Ureter (tissue), 1 donor: Measurements from ENCODE around the gene CCDC14. TPM values are rescaled to one million over a fixed set of nuclear protein-coding genes. Genes with fewer than 3 reads are reported as not detected.
"Not testable (repeated sequence)": the region's sequence is repeated elsewhere in the genome, so short reads cannot be mapped to it uniquely, and the experiment has no call there.

Source experiments
- DNase-seq: peaks from one replicate; pipeline ENCODE4 v3.0.0-alpha.2; 2020; ENCODE audit warnings: low spot score
- total RNA-seq: library from RNA; stranded (reverse); gene quantifications from one replicate; pipeline ENCODE4 v1.2.4, GENCODE V29; 2023
- donor health status: DM: yes; HTN: yes; CAD: no.

CCDC14 gene
- total RNA-seq, 1 donor from 2014 or later = 52.0 TPM

DNA sequence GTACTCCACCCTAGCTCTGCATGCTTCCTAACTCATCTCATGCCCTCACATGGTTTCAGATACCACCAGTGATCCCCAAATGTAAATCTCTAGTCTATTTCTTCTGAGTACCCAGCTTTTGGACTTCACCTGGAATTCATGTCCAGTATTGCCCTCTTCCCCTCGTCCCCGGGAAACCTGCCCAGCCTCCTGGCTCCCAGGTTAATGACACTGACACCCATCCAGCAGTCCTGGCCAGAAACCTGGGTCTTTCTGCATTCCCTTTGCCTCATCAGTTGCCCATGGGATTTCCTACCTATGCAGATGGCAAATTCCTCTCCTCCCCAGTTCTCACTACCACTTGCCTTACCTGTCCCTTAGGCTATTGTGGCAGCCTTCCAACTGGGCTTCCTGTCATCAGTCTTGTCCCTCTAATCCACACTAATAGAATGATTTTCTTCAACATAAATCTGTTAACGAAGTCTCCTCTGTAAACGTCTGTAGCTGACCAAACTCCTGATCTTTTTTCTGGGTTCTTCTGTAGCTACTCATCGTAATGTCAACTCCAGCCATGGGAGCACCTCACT is 61.6 kb downstream of the CCDC14 start:
- DNase-seq = no peak

- DNase-seq = no peak
Observed at GRCh38 chr3:123893012-123893411, 68.0 kb downstream of the CCDC14 start.

DNA sequence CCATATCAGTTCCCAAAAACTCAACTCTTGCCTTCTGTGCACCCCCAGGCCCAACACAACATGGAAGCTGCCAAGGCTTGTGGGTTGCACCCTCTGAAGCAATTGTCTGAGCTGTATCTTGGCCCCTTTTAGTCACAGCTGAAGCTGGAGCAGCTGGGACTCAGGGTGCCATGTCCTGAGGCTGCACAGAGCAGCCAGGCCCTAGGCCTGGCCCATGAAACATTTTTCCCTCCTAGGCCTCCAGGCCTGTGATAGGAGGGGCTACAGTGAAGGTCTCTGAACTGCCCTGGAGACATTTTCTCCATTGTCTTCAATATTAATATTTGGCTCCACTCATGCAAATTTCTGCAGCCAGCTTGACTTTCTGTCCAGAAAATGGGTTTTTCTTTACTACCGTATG is 68.8 kb downstream of the CCDC14 start:
- no peak for DNase-seq

GRCh38 chr3:123890991-123891390 is 70.0 kb downstream of the CCDC14 start:
- DNase-seq = not testable (repeated sequence)

- not testable (repeated sequence) for DNase-seq
Observed at GRCh38 chr3:123890162-123890561, 70.9 kb downstream of the CCDC14 start.

DNA sequence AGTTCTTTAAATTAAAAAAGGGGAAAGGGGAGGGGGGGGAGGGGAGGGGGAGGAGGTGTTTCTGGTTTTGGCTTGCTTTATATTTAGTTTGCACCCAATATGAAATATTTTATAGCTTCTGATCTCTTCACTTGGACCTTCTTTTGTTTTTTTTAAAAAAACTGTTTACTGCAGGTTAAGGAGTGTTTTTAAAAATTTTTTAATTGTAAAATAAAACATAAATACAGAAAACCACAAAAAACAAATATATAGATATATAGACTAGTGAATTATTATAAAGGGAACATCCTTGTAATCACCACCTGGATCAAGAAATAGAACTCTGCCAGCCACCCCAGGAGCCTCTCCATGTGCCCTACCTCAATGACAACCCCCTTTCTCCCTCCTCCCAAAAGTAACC is 76.0 kb downstream of the CCDC14 start:
- DNase-seq = no peak

- DNase-seq = peak; percentile 56
Observed at GRCh38 chr3:123884203-123884831, 76.7 kb downstream of the CCDC14 start, which contains the start of gene MYLK. TSS of gene MYLK (minus strand) at chr3:123884332. CDS start at chr3:123793841, 90,491 bp downstream.

DNA sequence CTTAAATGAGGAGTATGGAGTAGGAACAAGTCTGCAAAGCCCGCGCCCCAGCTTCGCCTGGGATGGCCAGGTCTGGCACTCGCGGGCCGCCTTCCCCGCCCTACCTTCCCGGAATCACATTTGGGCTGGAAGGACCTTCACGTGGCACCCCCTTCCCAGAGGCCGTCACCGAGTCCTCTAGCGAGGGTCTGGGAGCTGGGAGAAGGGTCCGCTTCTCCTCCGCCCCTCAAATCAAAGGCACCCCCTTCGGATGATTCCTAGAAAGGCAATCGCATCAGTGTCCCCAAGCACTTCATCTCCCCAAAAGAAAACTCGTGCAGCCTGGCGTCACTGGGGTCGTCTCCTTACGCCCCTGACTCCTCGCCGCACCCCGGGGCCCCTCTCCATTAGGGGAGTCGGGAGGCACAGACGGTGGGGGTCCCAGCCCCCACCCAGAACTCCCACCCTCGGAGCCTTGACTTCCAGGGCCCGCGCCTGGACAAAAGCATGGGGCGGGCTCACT is 77.3 kb downstream of the CCDC14 start:
- DNase-seq = no peak

DNA sequence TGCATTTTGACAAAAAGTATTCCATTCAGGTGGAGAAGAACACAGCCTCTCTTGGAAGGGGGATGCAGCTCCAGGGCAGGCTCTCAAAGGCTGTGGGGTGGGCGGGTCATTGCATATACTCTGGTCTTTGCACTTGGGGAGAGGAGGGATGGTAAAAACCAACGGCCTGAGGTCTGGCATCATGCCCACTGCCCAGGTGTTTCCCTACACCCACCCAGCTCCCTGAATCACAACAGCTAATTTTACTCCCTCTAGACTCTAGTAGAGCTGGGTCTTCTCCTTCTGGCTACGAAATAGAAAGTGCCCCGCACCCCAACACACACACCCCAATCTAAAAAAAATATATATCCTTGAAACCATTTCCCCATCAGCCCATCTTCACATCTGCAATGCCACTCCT is 77.9 kb downstream of the CCDC14 start:
- no peak for DNase-seq

DNA sequence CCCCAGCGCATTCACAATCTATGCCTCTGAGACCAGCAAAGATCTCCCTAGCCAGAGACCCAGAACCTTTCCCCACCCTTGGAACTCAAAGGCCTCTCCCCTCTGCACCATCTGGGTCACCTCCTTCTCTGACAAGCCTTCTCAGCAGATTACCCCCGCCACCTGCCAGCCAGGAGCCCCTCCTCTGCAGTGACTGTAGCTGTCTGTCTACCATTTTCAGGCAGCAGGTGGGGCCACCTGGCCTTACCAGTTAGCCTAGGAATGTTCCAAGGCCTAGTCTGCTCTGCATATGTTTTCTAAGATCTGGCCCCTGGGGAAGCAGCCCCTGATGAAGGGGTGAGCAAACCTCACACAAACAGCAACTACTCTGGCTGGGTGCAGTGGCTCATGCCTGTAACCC is 79.3 kb downstream of the CCDC14 start:
- no peak for DNase-seq

GRCh38 chr3:123880998-123881561 is 79.9 kb downstream of the CCDC14 start:
- DNase-seq = no peak

DNA sequence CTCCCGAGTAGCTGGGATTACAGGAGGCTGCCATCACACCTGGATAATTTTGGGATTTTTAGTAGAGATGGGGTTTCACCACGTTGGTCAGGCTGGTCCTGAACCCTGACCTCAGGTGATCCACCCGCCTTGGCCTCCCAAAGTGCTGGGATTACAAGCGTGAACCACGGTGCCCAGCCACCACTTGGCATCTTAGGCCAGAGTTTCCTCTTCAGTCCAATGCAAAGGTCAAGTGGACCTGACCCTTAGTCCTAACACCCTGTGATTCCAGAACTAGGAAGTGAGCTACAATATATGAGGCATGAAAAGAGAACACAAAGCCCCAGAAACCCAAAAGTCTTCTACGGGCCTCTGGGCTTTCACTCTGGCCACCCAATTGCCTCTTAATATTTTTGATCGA is 82.2 kb downstream of the CCDC14 start:
- DNase-seq = no peak

- DNase-seq = no peak
Observed at GRCh38 chr3:123877965-123878364, 83.1 kb downstream of the CCDC14 start.

- DNase-seq = no peak
Observed at GRCh38 chr3:123877466-123877865, 83.6 kb downstream of the CCDC14 start.

DNA sequence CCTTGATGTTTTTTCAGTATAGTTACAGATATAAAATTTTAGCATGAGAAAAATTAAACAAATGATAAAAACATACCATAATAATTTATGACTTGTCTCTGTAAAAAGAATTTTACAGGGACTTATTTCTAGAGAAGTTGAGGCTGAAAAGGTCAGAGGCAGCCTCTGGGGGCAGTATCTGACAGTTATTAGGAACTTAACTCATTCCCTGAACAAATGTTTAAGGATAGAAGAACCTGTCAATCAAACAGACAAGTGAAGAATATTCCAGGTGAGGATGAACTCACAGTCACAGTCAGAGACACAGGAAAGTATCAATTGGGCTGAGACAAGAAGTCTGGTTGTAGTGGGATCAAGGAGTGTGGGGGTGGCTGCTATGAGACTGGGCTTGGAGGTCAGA is 84.2 kb downstream of the CCDC14 start:
- no peak for DNase-seq

- no peak for DNase-seq
Observed at GRCh38 chr3:123872621-123873020, 88.4 kb downstream of the CCDC14 start.

- no peak for DNase-seq
Observed at GRCh38 chr3:123871946-123872345, 89.1 kb downstream of the CCDC14 start.

DNA sequence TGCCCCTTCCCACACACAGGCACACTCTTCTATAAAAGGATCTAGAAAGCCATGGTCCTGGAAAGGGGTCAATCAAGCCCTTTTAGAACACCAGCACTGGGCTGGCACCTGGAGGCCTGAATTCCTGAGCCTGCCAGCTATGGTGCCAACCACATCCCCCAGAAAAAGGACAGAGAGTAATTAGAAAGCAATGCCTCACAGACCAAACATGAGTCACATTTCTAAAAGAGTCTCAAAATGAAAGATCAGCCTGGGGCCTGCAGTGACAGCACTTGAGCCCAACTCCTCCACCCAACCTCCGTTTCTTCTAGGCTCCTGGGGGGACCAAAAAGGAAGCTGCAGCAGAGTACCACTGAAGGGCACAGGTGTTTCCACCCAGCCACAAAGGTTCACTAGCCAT is 91.0 kb downstream of the CCDC14 start:
- DNase-seq = no peak

DNA sequence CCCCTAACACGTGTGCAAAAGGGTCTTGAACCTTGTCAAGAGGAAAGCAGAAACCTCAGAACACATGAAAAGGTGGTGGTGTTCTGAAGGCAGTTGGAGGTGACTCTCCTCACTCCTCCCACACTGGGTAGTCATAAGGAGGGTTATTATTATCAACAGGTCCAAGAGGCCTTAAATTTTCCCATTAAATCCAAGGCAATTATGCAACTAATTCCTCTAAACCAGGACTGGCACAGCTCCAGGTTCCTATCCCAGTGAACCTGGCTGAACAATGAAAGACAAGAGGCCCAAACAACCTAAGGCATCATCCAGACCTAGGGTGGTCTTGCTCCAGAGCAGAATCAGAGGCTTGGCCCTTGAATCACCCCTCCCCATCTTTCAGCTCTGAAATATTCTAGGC is 91.9 kb downstream of the CCDC14 start:
- DNase-seq = no peak

GRCh38 chr3:123864706-123865105 is 96.3 kb downstream of the CCDC14 start:
- DNase-seq = no peak
